Neutrophil (primary cell): ENCODE results near the gene RCVRN.
A peak's percentile ranks its signal among the peaks of the same experiment; 100 is the strongest.

Experiments used
- H3K27ac ChIP-seq: fragments of 200-600 bp; sonication (generic); 2 replicates; pipeline ENCODE4 v1.5.1; 2016; ENCODE audit warnings: mild to moderate bottlenecking, moderate library complexity
- H3K27me3 ChIP-seq: fragments of 200-600 bp; sonication (generic); 2 replicates; pipeline ENCODE4 v1.6.0; 2016; ENCODE audit warnings: mild to moderate bottlenecking
- H3K36me3 ChIP-seq: fragments of 200-600 bp; sonication (generic); 2 replicates; pipeline ENCODE4 v1.5.1; 2017
- H3K4me1 ChIP-seq, 2 experiments: fragments of 200-600 bp in 1 of 2; sonication (generic) in 1 of 2; 1 replicate in 1 of 2; 2 replicates in 1 of 2; pipeline versions ENCODE4 v1.5.1 to v1.6.1; 2013 to 2016; ENCODE audit warnings: low read depth in 1 of 2, low read length in 1 of 2, mild to moderate bottlenecking in 1 of 2, moderate library complexity in 1 of 2; ENCODE audit not compliant: control insufficient read depth in 1 of 2, insufficient read depth in 1 of 2
- H3K4me3 ChIP-seq, 2 experiments: fragments of 200-600 bp in 1 of 2; sonication (generic) in 1 of 2; 1 replicate in 1 of 2; 2 replicates in 1 of 2; pipeline ENCODE4 v1.5.1; 2013 to 2016; ENCODE audit warnings: low read depth in 1 of 2, low read length in 1 of 2, mild to moderate bottlenecking in 1 of 2, moderate library complexity in 1 of 2
- H3K9me3 ChIP-seq: fragments of 200-600 bp; sonication (generic); 2 replicates; pipeline ENCODE4 v1.5.1; 2016
- CTCF ChIP-seq: fragments of 200-600 bp; sonication (generic); IDR thresholded peaks from 2 replicates; pipeline ENCODE4 v1.5.1; 2016; ENCODE audit warnings: antibody characterized with exemption

RCVRN gene

GRCh38 chr17:9902120-9902519 is 3.0 kb downstream of the RCVRN start:
- Histone ChIP-seq H3K27ac (no peak overlapping the region), H3K4me3 (no peak overlapping the region), H3K4me1 (peaks cover 35 to 36% of the 10 kb centered on the region in 2 experiments), H3K27me3 (no peaks in the 10 kb centered on the region), H3K9me3 (no peaks in the 10 kb centered on the region), H3K36me3 (no peaks in the 10 kb centered on the region)
- TF ChIP-seq CTCF = no peak

- H3K36me3 ChIP-seq = no peaks in the 10 kb centered on the region
- H3K4me1 ChIP-seq = peaks cover 41 to 45% of the 10 kb centered on the region in 2 experiments
- H3K27me3 ChIP-seq = no peaks in the 10 kb centered on the region
- H3K9me3 ChIP-seq = no peaks in the 10 kb centered on the region
- H3K4me3 ChIP-seq = no peak overlapping the region
- H3K27ac ChIP-seq = peak overlapping the region; percentile 69
- no peak for TF ChIP-seq CTCF
Observed at GRCh38 chr17:9900784-9901183, 4.3 kb downstream of the RCVRN start.

DNA sequence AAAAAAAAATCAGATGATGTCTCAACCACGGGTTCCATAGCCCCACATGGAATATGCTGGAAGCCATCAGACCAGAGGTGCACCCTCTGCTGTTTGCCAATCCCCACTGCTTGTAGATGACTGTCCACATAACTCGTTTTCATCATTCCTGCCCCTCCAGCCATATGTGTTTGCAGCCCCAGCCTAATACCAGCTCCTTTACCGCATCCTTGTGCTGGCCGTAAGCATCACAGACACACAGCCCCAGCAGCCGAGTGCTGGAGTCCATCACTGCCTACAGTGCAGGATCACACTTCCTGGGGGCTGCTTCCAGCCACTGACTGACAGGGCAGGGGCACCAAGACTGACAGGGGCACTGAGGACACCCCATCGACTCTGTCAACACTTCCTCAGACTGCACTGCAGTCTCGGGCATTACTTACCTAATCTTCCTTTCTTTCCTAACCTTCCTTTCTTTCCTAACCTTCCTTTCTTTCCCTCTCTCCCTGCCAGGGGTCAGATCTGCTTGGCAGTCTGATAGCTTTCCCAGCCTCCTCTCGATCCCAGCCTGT is 5.0 kb downstream of the RCVRN start:
- peak overlapping the region in 1 of 2 experiments; percentile 8 for H3K4me3 ChIP-seq
- peaks cover 42 to 47% of the 10 kb centered on the region in 2 experiments for H3K4me1 ChIP-seq
- no peak for TF ChIP-seq CTCF
- H3K27me3 ChIP-seq = no peaks in the 10 kb centered on the region
- no peaks in the 10 kb centered on the region for H3K9me3 ChIP-seq
- peak overlapping the region; percentile 69 for H3K27ac ChIP-seq
- H3K36me3 ChIP-seq = no peaks in the 10 kb centered on the region

DNA sequence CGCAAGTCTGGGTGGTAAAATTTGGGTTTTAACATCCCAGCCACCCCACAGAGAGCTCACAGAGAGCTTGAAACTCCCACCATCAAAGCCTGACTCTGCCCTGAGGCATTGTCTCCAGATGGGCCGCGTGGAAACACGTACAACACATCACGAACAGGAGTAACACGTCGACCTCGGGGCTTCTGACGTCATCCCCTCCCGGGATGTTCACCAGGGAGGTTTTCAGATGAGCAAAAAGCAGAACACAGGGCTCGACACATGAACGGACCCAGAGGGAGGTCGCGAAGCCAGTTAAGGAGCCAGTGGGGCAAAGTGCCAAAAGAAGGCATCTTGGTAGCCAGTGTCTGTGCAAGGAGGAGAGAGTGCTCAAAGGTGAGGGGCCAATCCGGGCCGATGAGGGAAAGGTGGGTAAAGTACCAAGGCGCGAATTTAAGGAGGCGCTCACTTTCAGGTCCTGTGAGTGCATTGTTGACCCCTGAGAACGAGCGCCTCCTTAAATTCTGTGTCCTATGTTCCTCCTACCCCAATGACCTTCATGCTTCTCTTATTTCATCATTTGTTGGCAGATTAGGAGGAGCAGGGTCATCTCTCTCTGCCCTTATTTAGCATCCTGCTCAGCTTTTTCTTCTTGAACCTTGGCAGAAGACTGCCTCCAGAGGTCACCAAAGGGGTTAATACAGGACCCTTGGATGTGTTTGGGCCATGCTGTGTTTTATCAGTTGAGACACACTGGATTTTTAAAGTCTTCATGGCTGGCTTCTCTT is 5.6 kb downstream of the RCVRN start:
- Histone ChIP-seq H3K4me3 (peak overlapping the region in 1 of 2 experiments; percentile 8), H3K36me3 (no peaks in the 10 kb centered on the region), H3K9me3 (no peaks in the 10 kb centered on the region), H3K27ac (peak overlapping the region; percentile 69), H3K27me3 (peaks cover 4% of the 10 kb centered on the region), H3K4me1 (peaks cover 42 to 47% of the 10 kb centered on the region in 2 experiments)
- TF ChIP-seq CTCF = no peak

GRCh38 chr17:9898812-9899211 is 6.3 kb downstream of the RCVRN start:
- no peak for TF ChIP-seq CTCF
- Histone ChIP-seq H3K36me3 (no peaks in the 10 kb centered on the region), H3K27ac (no peak overlapping the region), H3K4me3 (no peak overlapping the region), H3K9me3 (no peaks in the 10 kb centered on the region), H3K4me1 (peaks cover 42 to 47% of the 10 kb centered on the region in 2 experiments), H3K27me3 (peaks cover 10% of the 10 kb centered on the region)
